Ishikawa (cell line): ENCODE measurements around the gene CARD11.

Source experiments
- CEBPB ChIP-seq: IDR thresholded peaks from 2 replicates; pipeline ENCODE4 v1.6.1; 2012
- CREB1 ChIP-seq: IDR thresholded peaks from 2 replicates; pipeline ENCODE4 v1.6.1; 2012; ENCODE audit warnings: low read depth
- EGR1 ChIP-seq: IDR thresholded peaks from 2 replicates; pipeline ENCODE4 v1.6.1; 2012
- EP300 ChIP-seq: IDR thresholded peaks from 2 replicates; pipeline ENCODE4 v1.6.1; 2012; ENCODE audit warnings: borderline replicate concordance
- MAX ChIP-seq: IDR thresholded peaks from 2 replicates; pipeline ENCODE4 v1.6.1; 2012
- NFIC ChIP-seq: IDR thresholded peaks from 2 replicates; pipeline ENCODE4 v1.6.1; 2012
- RAD21 ChIP-seq: IDR thresholded peaks from 2 replicates; pipeline ENCODE4 v1.6.1; 2012; ENCODE audit warnings: low read depth
- REST ChIP-seq: IDR thresholded peaks from 2 replicates; pipeline ENCODE4 v1.6.1; 2012; ENCODE audit warnings: low read depth, mild to moderate bottlenecking
- TAF1 ChIP-seq: IDR thresholded peaks from 2 replicates; pipeline ENCODE4 v1.6.1; 2012; ENCODE audit warnings: low read depth, mild to moderate bottlenecking
- TEAD4 ChIP-seq: IDR thresholded peaks from 2 replicates; pipeline ENCODE4 v1.6.1; 2012
- YY1 ChIP-seq: IDR thresholded peaks from 2 replicates; pipeline ENCODE4 v1.6.1; 2012; ENCODE audit warnings: low read depth
- ZBTB7A ChIP-seq: IDR thresholded peaks from 2 replicates; pipeline ENCODE4 v1.6.1; 2012; ENCODE audit warnings: low read depth
- TF ChIP-seq, protein P1 (sequence below): IDR thresholded peaks from 2 replicates; pipeline ENCODE4 v1.6.1; 2012

- TF ChIP-seq CREB1 = no peak
- TF ChIP-seq RAD21 = no peak
- no peak for TF ChIP-seq YY1
- TF ChIP-seq MAX = no peak
- TF ChIP-seq EP300 = no peak
- TF ChIP-seq NFIC = no peak
- no peak for TF ChIP-seq TEAD4
- no peak for TF ChIP-seq EGR1
- no peak for TF ChIP-seq TAF1
- TF ChIP-seq REST = no peak
- TF ChIP-seq ZBTB7A = no peak
- TF ChIP-seq CEBPB = no peak
- TF ChIP-seq, protein P1, sequence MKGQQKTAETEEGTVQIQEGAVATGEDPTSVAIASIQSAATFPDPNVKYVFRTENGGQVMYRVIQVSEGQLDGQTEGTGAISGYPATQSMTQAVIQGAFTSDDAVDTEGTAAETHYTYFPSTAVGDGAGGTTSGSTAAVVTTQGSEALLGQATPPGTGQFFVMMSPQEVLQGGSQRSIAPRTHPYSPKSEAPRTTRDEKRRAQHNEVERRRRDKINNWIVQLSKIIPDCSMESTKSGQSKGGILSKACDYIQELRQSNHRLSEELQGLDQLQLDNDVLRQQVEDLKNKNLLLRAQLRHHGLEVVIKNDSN = no peak
Measured at GRCh38 chr7:2927592-2927991, 116.1 kb downstream of the CARD11 start.
